NB4 (cell line): Measurements from ENCODE around the gene CD200R1.

Experiments used
- CTCF ChIP-seq: IDR thresholded peaks from one replicate; pipeline ENCODE4 v1.5.1; 2012; ENCODE audit warnings: low read depth, low read length
- MAX ChIP-seq: IDR thresholded peaks from 2 replicates; pipeline ENCODE4 v1.6.1; 2011; ENCODE audit warnings: low read depth, low read length
- MYC ChIP-seq: IDR thresholded peaks from 2 replicates; pipeline ENCODE4 v1.6.1; 2011; ENCODE audit warnings: low read depth, low read length
- POLR2A ChIP-seq: IDR thresholded peaks from 2 replicates; pipeline ENCODE4 v1.6.1; 2011; ENCODE audit warnings: mild to moderate bottlenecking; ENCODE audit not compliant: insufficient read length; ENCODE audit errors: extremely low read depth

- no peak for TF ChIP-seq POLR2A
- TF ChIP-seq CTCF: no peak
- TF ChIP-seq MYC: no peak
- TF ChIP-seq MAX: no peak
These were observed 101.3 kb downstream of the CD200R1 start for GRCh38 chr3:112873632-112874031.
